ENCODE data around the gene RYR2. TPM values are rescaled to one million over a fixed set of nuclear protein-coding genes. Genes with fewer than 3 reads are reported as not detected.

RYR2 gene
- total and polyA plus RNA-seq, 7 experiments from 2014 or later = 0.05 TPM; not detected in 6

DNA sequence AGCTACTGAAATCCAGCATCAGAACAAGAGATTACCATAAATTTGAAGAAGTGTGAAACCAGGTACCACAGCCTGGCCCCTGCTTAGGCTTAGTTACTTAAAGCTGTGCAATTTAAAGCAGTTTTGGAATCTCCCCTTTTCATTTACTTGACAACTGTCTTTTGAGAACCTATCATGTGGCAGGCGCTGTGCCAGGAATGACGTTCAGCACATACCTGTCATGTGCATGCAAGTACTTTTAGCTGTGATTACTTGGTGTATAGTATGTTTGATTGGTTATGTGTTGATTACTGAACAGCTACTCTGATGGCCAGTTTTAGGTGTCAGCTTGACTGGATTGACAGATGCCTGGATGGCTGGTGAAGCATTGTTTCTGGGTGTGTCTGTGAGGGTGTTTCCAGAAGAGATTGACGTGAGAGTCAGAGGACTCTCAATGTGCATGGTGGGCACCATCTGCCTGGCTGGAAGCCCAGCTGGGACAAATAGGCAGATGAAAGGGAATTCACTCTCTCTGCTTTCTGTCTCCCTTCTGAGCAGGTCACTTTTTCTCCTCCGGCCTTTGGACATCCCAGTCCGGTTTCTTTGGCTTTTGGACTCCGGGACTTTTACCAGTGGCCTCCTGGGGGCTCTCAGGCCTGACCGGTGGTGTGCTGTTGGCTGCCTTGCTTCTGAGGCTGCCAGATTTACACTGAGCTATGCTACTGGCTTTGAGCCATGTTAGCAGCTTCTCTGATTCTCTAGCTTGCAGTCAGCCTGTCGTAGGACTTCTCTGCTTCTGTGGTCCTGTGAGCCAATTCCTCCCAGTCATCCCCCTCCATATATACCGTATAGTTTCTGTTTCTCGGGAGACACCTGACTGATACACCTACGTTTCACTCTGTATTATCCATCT is 178.0 kb downstream of the RYR2 start:
- H3K4me1 ChIP-seq (ENCODE audit: control insufficient read depth in 2 of 2, insufficient read depth in 2 of 2, low read length in 2 of 2) = no peaks in the 10 kb centered on the region
- DNase-seq (no peak), ATAC-seq (no peak)
- Mint-ChIP-seq H3K36me3 (no peaks in the 10 kb centered on the region), H3K27me3 (peaks cover 0 to 15% (median 5%) of the 10 kb centered on the region in 5 donors), H3K27ac (no peak overlapping the region), H3K4me1 (no peaks in the 10 kb centered on the region), H3K9me3 (peaks cover 0 to 5% (median 0%) of the 10 kb centered on the region in 11 donors), H3K4me3 (no peak overlapping the region)
- H3K36me3 ChIP-seq (ENCODE audit: control insufficient read depth in 2 of 3, insufficient read depth in 3 of 3, low read length in 3 of 3) = no peaks in the 10 kb centered on the region
- ChIA-PET POLR2A (no interaction called here), CTCF (no interaction called here)
- intact Hi-C loops (cut with micrococcal nuclease) = no loop called here
- H3K4me3 ChIP-seq (ENCODE audit: low read length) = no peak overlapping the region
- H3K27me3 ChIP-seq (ENCODE audit: control insufficient read depth in 2 of 2, insufficient read depth in 2 of 2, low read length in 2 of 2) = no peaks in the 10 kb centered on the region
- H3K9me3 ChIP-seq (ENCODE audit: control insufficient read depth in 2 of 3, low read length in 3 of 3) = no peaks in the 10 kb centered on the region
- no peak overlapping the region for H3K27ac ChIP-seq (ENCODE audit: low read depth, low read length)

GRCh38 chr1:237223419-237223818 is 181.4 kb downstream of the RYR2 start:
- no peak overlapping the region for H3K4me3 Mint-ChIP-seq
- no peaks in the 10 kb centered on the region for H3K4me1 Mint-ChIP-seq
- ChIA-PET CTCF (no interaction called here), POLR2A (no interaction called here)
- no peak overlapping the region for H3K27ac ChIP-seq (ENCODE audit: low read depth, low read length)
- no peaks in the 10 kb centered on the region for H3K36me3 ChIP-seq (ENCODE audit: control insufficient read depth in 2 of 3, insufficient read depth in 3 of 3, low read length in 3 of 3)
- no peaks in the 10 kb centered on the region for H3K36me3 Mint-ChIP-seq
- intact Hi-C loops (cut with micrococcal nuclease) = no loop called here
- no peak for ATAC-seq
- no peaks in the 10 kb centered on the region for H3K4me1 ChIP-seq (ENCODE audit: control insufficient read depth in 2 of 2, insufficient read depth in 2 of 2, low read length in 2 of 2)
- no peak for DNase-seq
- H3K27me3 Mint-ChIP-seq = peaks cover 0 to 12% (median 5%) of the 10 kb centered on the region in 5 donors
- H3K27me3 ChIP-seq (ENCODE audit: control insufficient read depth in 2 of 2, insufficient read depth in 2 of 2, low read length in 2 of 2) = no peaks in the 10 kb centered on the region
- no peak overlapping the region for H3K27ac Mint-ChIP-seq
- no peaks in the 10 kb centered on the region for H3K9me3 ChIP-seq (ENCODE audit: control insufficient read depth in 2 of 3, low read length in 3 of 3)
- H3K4me3 ChIP-seq (ENCODE audit: low read length) = no peak overlapping the region
- peaks cover 0 to 5% (median 3%) of the 10 kb centered on the region in 11 donors for H3K9me3 Mint-ChIP-seq

DNA sequence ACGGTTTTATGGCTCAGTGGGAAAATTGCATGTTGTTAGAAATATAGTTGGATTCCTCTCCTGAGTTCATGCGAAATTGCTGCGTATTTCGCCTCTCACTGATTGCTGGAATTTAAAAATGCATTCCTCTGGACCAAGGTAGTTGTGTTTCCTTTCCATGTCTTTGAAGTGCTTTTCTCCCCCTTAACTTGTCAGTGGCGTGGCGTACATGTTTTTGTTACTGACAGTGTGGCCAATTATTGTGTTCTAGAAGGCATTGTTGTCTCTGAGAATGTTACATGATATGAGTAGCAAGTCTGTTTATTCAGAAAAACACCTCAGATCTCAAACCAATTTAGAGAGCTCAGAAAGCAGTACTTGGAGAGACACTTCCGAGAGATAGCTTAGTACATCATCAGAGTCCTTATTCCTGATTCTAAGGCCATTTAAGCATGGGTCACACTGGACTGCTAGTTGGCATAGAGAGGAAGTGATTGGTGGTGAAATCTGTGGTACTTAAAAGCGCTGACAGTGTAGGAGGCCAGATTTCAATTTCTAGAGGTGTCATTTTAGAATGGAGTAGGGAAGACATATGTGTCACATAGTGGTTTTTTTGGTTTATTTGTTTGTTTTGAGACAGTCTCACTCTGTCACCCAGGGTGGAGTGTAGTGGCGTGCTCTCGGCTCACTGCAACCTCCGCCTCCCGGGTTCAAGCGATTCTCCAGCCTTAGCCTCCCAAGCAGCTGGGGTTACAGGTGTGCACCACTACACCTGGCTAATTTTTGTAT is 184.4 kb downstream of the RYR2 start:
- peaks cover 0 to 7% (median 3%) of the 10 kb centered on the region in 11 donors for H3K9me3 Mint-ChIP-seq
- H3K4me1 Mint-ChIP-seq = no peaks in the 10 kb centered on the region
- no peak overlapping the region for H3K27ac Mint-ChIP-seq

DNA sequence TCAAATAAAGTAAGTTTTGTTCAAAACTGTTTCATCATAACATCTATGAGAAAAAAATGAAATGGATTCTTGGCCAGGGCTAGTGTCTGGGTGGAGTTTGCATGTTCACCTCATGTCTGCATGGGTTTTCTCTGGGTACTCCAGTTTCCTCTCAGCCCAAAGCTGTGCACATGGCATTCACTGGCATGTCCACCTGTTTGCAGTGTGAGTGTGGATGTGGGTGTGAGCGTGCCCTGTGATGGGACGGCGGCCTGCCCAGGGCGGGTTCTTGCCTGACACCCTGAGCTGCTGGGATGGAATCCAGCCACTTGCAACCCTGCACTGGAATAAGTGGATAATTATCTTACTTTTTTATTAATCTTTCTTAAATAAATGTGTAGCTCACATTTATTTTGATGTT is 185.5 kb downstream of the RYR2 start:
- no peak overlapping the region for H3K4me3 Mint-ChIP-seq
- Histone ChIP-seq H3K27ac (ENCODE audit: low read depth, low read length) (no peak overlapping the region), H3K27me3 (ENCODE audit: control insufficient read depth in 2 of 2, insufficient read depth in 2 of 2, low read length in 2 of 2) (no peaks in the 10 kb centered on the region), H3K9me3 (ENCODE audit: control insufficient read depth in 2 of 3, low read length in 3 of 3) (no peaks in the 10 kb centered on the region), H3K36me3 (ENCODE audit: control insufficient read depth in 2 of 3, insufficient read depth in 3 of 3, low read length in 3 of 3) (no peaks in the 10 kb centered on the region), H3K4me3 (ENCODE audit: low read length) (no peak overlapping the region), H3K4me1 (ENCODE audit: control insufficient read depth in 2 of 2, insufficient read depth in 2 of 2, low read length in 2 of 2) (no peaks in the 10 kb centered on the region)
- no peaks in the 10 kb centered on the region for H3K36me3 Mint-ChIP-seq
- intact Hi-C loops (cut with micrococcal nuclease) = no loop called here
- POLR2A ChIA-PET = no interaction called here
- H3K4me1 Mint-ChIP-seq = no peaks in the 10 kb centered on the region
- CTCF ChIA-PET = no interaction called here
- no peak overlapping the region for H3K27ac Mint-ChIP-seq
- no peak for DNase-seq
- H3K9me3 Mint-ChIP-seq = peaks cover 0 to 5% (median 0%) of the 10 kb centered on the region in 11 donors
- ATAC-seq = no peak
- H3K27me3 Mint-ChIP-seq = peaks cover 0 to 7% (median 0%) of the 10 kb centered on the region in 5 donors

More for the DNA sequence above, 184.4 kb downstream of the RYR2 start:
- H3K36me3 ChIP-seq (ENCODE audit: control insufficient read depth in 2 of 3, insufficient read depth in 3 of 3, low read length in 3 of 3) = no peaks in the 10 kb centered on the region
- Mint-ChIP-seq H3K4me3 (no peak overlapping the region), H3K36me3 (no peaks in the 10 kb centered on the region), H3K27me3 (peaks cover 0 to 14% (median 0%) of the 10 kb centered on the region in 5 donors)
- H3K9me3 ChIP-seq (ENCODE audit: control insufficient read depth in 2 of 3, low read length in 3 of 3) = no peaks in the 10 kb centered on the region
- H3K4me3 ChIP-seq (ENCODE audit: low read length) = no peak overlapping the region
- intact Hi-C loops (cut with micrococcal nuclease) = no loop called here
- ChIA-PET CTCF (no interaction called here), POLR2A (no interaction called here)
- no peaks in the 10 kb centered on the region for H3K27me3 ChIP-seq (ENCODE audit: control insufficient read depth in 2 of 2, insufficient read depth in 2 of 2, low read length in 2 of 2)
- H3K27ac ChIP-seq (ENCODE audit: low read depth, low read length) = no peak overlapping the region
- ATAC-seq (no peak), DNase-seq (no peak)
- H3K4me1 ChIP-seq (ENCODE audit: control insufficient read depth in 2 of 2, insufficient read depth in 2 of 2, low read length in 2 of 2) = no peaks in the 10 kb centered on the region

- Mint-ChIP-seq H3K27me3 (peaks cover 0 to 7% (median 0%) of the 10 kb centered on the region in 5 donors), H3K27ac (no peak overlapping the region), H3K36me3 (no peaks in the 10 kb centered on the region), H3K4me3 (no peak overlapping the region), H3K9me3 (peaks cover 0 to 5% (median 0%) of the 10 kb centered on the region in 11 donors), H3K4me1 (no peaks in the 10 kb centered on the region)
- Histone ChIP-seq H3K27me3 (ENCODE audit: control insufficient read depth in 2 of 2, insufficient read depth in 2 of 2, low read length in 2 of 2) (no peaks in the 10 kb centered on the region), H3K27ac (ENCODE audit: low read depth, low read length) (no peak overlapping the region), H3K4me1 (ENCODE audit: control insufficient read depth in 2 of 2, insufficient read depth in 2 of 2, low read length in 2 of 2) (no peaks in the 10 kb centered on the region), H3K9me3 (ENCODE audit: control insufficient read depth in 2 of 3, low read length in 3 of 3) (no peaks in the 10 kb centered on the region), H3K36me3 (ENCODE audit: control insufficient read depth in 2 of 3, insufficient read depth in 3 of 3, low read length in 3 of 3) (no peaks in the 10 kb centered on the region), H3K4me3 (ENCODE audit: low read length) (no peak overlapping the region)
- ATAC-seq (no peak), DNase-seq (no peak)
- POLR2A ChIA-PET = no interaction called here
- intact Hi-C loops (cut with micrococcal nuclease) = no loop called here
- CTCF ChIA-PET = no interaction called here
Observed at GRCh38 chr1:237228421-237228820, 186.4 kb downstream of the RYR2 start.

GRCh38 chr1:237229333-237229732 is 187.3 kb downstream of the RYR2 start:
- Mint-ChIP-seq H3K27me3 (peaks cover 0 to 10% (median 0%) of the 10 kb centered on the region in 5 donors), H3K36me3 (no peaks in the 10 kb centered on the region), H3K9me3 (peaks cover 0 to 7% (median 0%) of the 10 kb centered on the region in 11 donors), H3K4me1 (no peaks in the 10 kb centered on the region), H3K4me3 (no peak overlapping the region), H3K27ac (no peak overlapping the region)
- Histone ChIP-seq H3K27ac (ENCODE audit: low read depth, low read length) (no peak overlapping the region), H3K4me1 (ENCODE audit: control insufficient read depth in 2 of 2, insufficient read depth in 2 of 2, low read length in 2 of 2) (no peaks in the 10 kb centered on the region), H3K36me3 (ENCODE audit: control insufficient read depth in 2 of 3, insufficient read depth in 3 of 3, low read length in 3 of 3) (no peaks in the 10 kb centered on the region), H3K9me3 (ENCODE audit: control insufficient read depth in 2 of 3, low read length in 3 of 3) (no peaks in the 10 kb centered on the region), H3K27me3 (ENCODE audit: control insufficient read depth in 2 of 2, insufficient read depth in 2 of 2, low read length in 2 of 2) (no peaks in the 10 kb centered on the region), H3K4me3 (ENCODE audit: low read length) (no peak overlapping the region)
- no peak for DNase-seq
- ChIA-PET CTCF (no interaction called here), POLR2A (no interaction called here)
- no peak for ATAC-seq
- intact Hi-C loops (cut with micrococcal nuclease) = no loop called here
